SK-N-SH (cell line): ENCODE results near the gene LPO. TPM values are rescaled to one million over a fixed set of nuclear protein-coding genes. Genes with fewer than 3 reads are reported as not detected.

ENCODE experiments used
- CTCF ChIA-PET: fragments of 300-600, 350-600 bp; formaldehyde crosslinking; extraction: SDS; loops from one replicate; lab custom pipeline; 2021; lab: Yijun Ruan, JAX
- POLR2A ChIA-PET: fragments of 350-600 bp; sonication (Branson Sonifier 250); formaldehyde crosslinking; extraction: SDS; loops from one replicate; lab custom pipeline; 2020; ENCODE audit warnings: antibody characterized with exemption, inconsistent platforms; lab: Yijun Ruan, JAX
- DNase-seq: peaks from one replicate; pipeline ENCODE4 v3.0.0; 2012
- H2AFZ ChIP-seq: fragments of 200-600 bp; sonication (generic); 2 replicates; pipeline ENCODE4 v1.8.1; 2016; ENCODE audit warnings: antibody characterized with exemption, mild to moderate bottlenecking, low read depth
- H3F3A ChIP-seq: fragments of 200-600 bp; sonication (generic); replicated peaks from 2 replicates; pipeline ENCODE3; 2016; ENCODE audit warnings: antibody characterized with exemption, mild to moderate bottlenecking; ENCODE audit not compliant: insufficient read depth
- H3K27ac ChIP-seq, 2 experiments: fragments of 200-500 bp in 1 of 2; fragments of 200-600 bp in 1 of 2; sonication (Bioruptor generic) in 1 of 2; sonication (generic), shearing (Covaris generic) in 1 of 2; 2 replicates each; pipeline versions ENCODE4 v1.5.1 to v1.6.1; 2014 to 2016; ENCODE audit warnings: low read depth in 2 of 2, inconsistent platforms in 1 of 2, low read length in 1 of 2, mild to moderate bottlenecking in 1 of 2, mixed read lengths in 1 of 2
- H3K27me3 ChIP-seq: fragments of 200-600 bp; sonication (generic), shearing (Covaris generic); 2 replicates; pipeline ENCODE4 v1.6.1; 2016; ENCODE audit warnings: mixed run types; ENCODE audit not compliant: insufficient read depth
- H3K36me3 ChIP-seq, 2 experiments: fragments of 200-500 bp in 1 of 2; fragments of 200-600 bp in 1 of 2; sonication (Bioruptor generic) in 1 of 2; sonication (generic) in 1 of 2; replicated peaks in 1 of 2; 2 replicates each; pipeline versions ENCODE3 to v1.5.1; 2014 to 2016; ENCODE audit warnings: low read length in 1 of 2, mild to moderate bottlenecking in 1 of 2; ENCODE audit not compliant: insufficient read depth in 2 of 2, control insufficient read depth in 1 of 2
- H3K4me1 ChIP-seq, 2 experiments: fragments of 200-500 bp in 1 of 2; fragments of 200-600 bp in 1 of 2; sonication (Bioruptor generic) in 1 of 2; sonication (generic), shearing (Covaris generic) in 1 of 2; 2 replicates each; pipeline versions ENCODE4 v1.5.1 to v1.6.1; 2014 to 2016; ENCODE audit warnings: low read depth in 1 of 2, low read length in 1 of 2, mixed run types in 1 of 2; ENCODE audit not compliant: insufficient read depth in 2 of 2, control insufficient read depth in 1 of 2
- H3K4me2 ChIP-seq: fragments of 200-600 bp; sonication (generic), shearing (Covaris generic); 2 replicates; pipeline ENCODE4 v1.6.1; 2017; ENCODE audit warnings: mixed run types
- H3K4me3 ChIP-seq, 2 experiments: fragments of 200-500 bp in 1 of 2; fragments of 200-600 bp in 1 of 2; sonication (Bioruptor generic) in 1 of 2; sonication (generic), shearing (Covaris generic) in 1 of 2; 2 replicates each; pipeline versions ENCODE4 v1.5.1 to v1.8.1; 2014 to 2016; ENCODE audit warnings: low read depth in 2 of 2, inconsistent platforms in 1 of 2, low read length in 1 of 2, mild to moderate bottlenecking in 1 of 2, mixed read lengths in 1 of 2, moderate library complexity in 1 of 2
- H3K79me2 ChIP-seq: fragments of 200-600 bp; sonication (generic); 2 replicates; pipeline ENCODE4 v1.8.1; 2017; ENCODE audit warnings: mild to moderate bottlenecking; ENCODE audit not compliant: insufficient read depth
- H3K9ac ChIP-seq: fragments of 200-600 bp; sonication (generic); 2 replicates; pipeline ENCODE4 v1.6.1; 2017; ENCODE audit warnings: mixed run types
- H3K9me2 ChIP-seq: fragments of 200-600 bp; sonication (generic); 2 replicates; pipeline ENCODE4 v1.6.1; 2017; ENCODE audit warnings: mixed run types
- H3K9me3 ChIP-seq: fragments of 200-600 bp; sonication (generic); 2 replicates; pipeline ENCODE4 v1.6.1; 2017; ENCODE audit warnings: mixed run types, mild to moderate bottlenecking, moderate library complexity
- H4K20me1 ChIP-seq: fragments of 200-600 bp; sonication (generic); 2 replicates; pipeline ENCODE4 v1.6.1; 2017; ENCODE audit warnings: mild to moderate bottlenecking, mixed run types; ENCODE audit not compliant: insufficient read depth
- CTCF ChIP-seq: fragments of 200-600 bp; sonication (generic); IDR thresholded peaks from 2 replicates; pipeline ENCODE4 v1.6.1; 2017; ENCODE audit warnings: antibody characterized with exemption, mild to moderate bottlenecking, moderate library complexity
- ELF1 ChIP-seq: IDR thresholded peaks from 2 replicates; pipeline ENCODE4 v1.4.0; 2012
- EP300 ChIP-seq, 2 experiments: IDR thresholded peaks; 2 replicates each; pipeline versions ENCODE4 v1.4.0 to v1.6.1; 2012; ENCODE audit warnings: borderline replicate concordance in 1 of 2, low read depth in 1 of 2, low read length in 1 of 2
- FOXJ3 ChIP-seq: sonication (generic); formaldehyde crosslinking; IDR thresholded peaks from 2 replicates; pipeline ENCODE4 v1.5.1; 2020; ENCODE audit warnings: mild to moderate bottlenecking, missing genetic modification reagents
- MAX ChIP-seq: IDR thresholded peaks from 2 replicates; pipeline ENCODE4 v1.4.0; 2012; ENCODE audit warnings: low read depth
- MEF2A ChIP-seq: IDR thresholded peaks from 2 replicates; pipeline ENCODE4 v1.4.0; 2012; ENCODE audit warnings: low read depth, borderline replicate concordance
- MXI1 ChIP-seq: IDR thresholded peaks from 2 replicates; pipeline ENCODE4 v1.6.1; 2012; ENCODE audit warnings: mild to moderate bottlenecking, low read depth, low read length, improper control_type of control experiment
- NRF1 ChIP-seq: IDR thresholded peaks from 2 replicates; pipeline ENCODE4 v1.6.1; 2012; ENCODE audit warnings: low read depth, mild to moderate bottlenecking, low read length
- PBX3 ChIP-seq: IDR thresholded peaks from 2 replicates; pipeline ENCODE4; 2012
- RFX5 ChIP-seq: IDR thresholded peaks from 2 replicates; pipeline ENCODE4 v1.6.1; 2012; ENCODE audit warnings: mild to moderate bottlenecking, improper control_type of control experiment, low read length
- RXRA ChIP-seq: IDR thresholded peaks from 2 replicates; pipeline ENCODE4 v1.4.0; 2012; ENCODE audit warnings: low read depth, mild to moderate bottlenecking, borderline replicate concordance
- SMC3 ChIP-seq: IDR thresholded peaks from 2 replicates; pipeline ENCODE4 v1.6.1; 2012; ENCODE audit warnings: low read depth, low read length, improper control_type of control experiment
- TAF1 ChIP-seq: IDR thresholded peaks from 2 replicates; pipeline ENCODE4 v1.6.1; 2012; ENCODE audit warnings: low read depth, mild to moderate bottlenecking, low read length, moderate library complexity, borderline replicate concordance
- TEAD4 ChIP-seq: IDR thresholded peaks from 2 replicates; pipeline ENCODE4 v1.4.0; 2012; ENCODE audit warnings: mild to moderate bottlenecking, borderline replicate concordance; ENCODE audit not compliant: insufficient read depth
- YY1 ChIP-seq: IDR thresholded peaks from 2 replicates; pipeline ENCODE4 v1.4.0; 2012; ENCODE audit warnings: low read depth, mild to moderate bottlenecking
- WGBS: methylation state at CpG from one replicate; pipeline ENCODE4 v1.1.6; 2017; ENCODE audit warnings: low lambda C conversion rate; 5-methylcytosine and 5-hydroxymethylcytosine counted together
- polyA plus RNA-seq, 3 experiments: library from polyadenylated mRNA; depleted of rRNA; stranded (reverse); fragments of >200 nt; gene quantifications; 2 replicates each; pipeline ENCODE4 v1.2.3, GENCODE V29; 2012

Gene LPO
- polyA plus RNA-seq, 1 of the 3 experiments (the other 2 are of a cell fraction) = not detected

- Histone ChIP-seq H3K4me2 (no peak overlapping the region), H4K20me1 (no peaks in the 10 kb centered on the region), H3K9me3 (no peaks in the 10 kb centered on the region), H3K27me3 (peaks cover 96% of the 10 kb centered on the region), H3F3A (no peaks in the 10 kb centered on the region), H2AFZ (no peak overlapping the region), H3K9me2 (no peaks in the 10 kb centered on the region), H3K9ac (no peak overlapping the region), H3K79me2 (no peaks in the 10 kb centered on the region), H3K4me3 (no peak overlapping the region), H3K27ac (no peak overlapping the region), H3K36me3 (no peaks in the 10 kb centered on the region), H3K4me1 (no peaks in the 10 kb centered on the region)
- DNase-seq = no peak
- CTCF ChIA-PET = no interaction called here
- POLR2A ChIA-PET = no interaction called here
- WGBS = 2% methylated on average over 1 of the region's 1 CpG
- TF ChIP-seq MEF2A (no peak), NRF1 (no peak), FOXJ3 (CRISPR knock-in tag) (no peak), ELF1 (no peak)
These were observed 1.6 kb downstream of the LPO start for GRCh38 chr17:58239987-58240386.

- TF ChIP-seq YY1 (no peak), MXI1 (no peak), SMC3 (no peak), TAF1 (no peak)
- ChIA-PET CTCF (interaction anchor here (0.7 to 1.8 kb wide), 6 partner anchors 8 to 176 kb away, joined by 3 to 12 read pairs (median 3); no protein-coding TSS in a partner anchor), POLR2A (interaction anchor here (0.6 kb wide), 1 partner anchor 117 kb away, joined by 3 read pairs; no protein-coding TSS in a partner anchor)
- 0% methylated on average over 4 of the region's 4 CpGs for WGBS
- H2AFZ ChIP-seq = no peak overlapping the region
- no peak overlapping the region for H3K4me3 ChIP-seq
- DNase-seq = no peak
- no peaks in the 10 kb centered on the region for H3K9me3 ChIP-seq
- no peaks in the 10 kb centered on the region for H3K4me1 ChIP-seq
- H3K9ac ChIP-seq = no peak overlapping the region
- no peaks in the 10 kb centered on the region for H3K9me2 ChIP-seq
- H3K27ac ChIP-seq = no peak overlapping the region
- H3K36me3 ChIP-seq = no peaks in the 10 kb centered on the region
- H3K79me2 ChIP-seq = no peaks in the 10 kb centered on the region
- H3K4me2 ChIP-seq = no peak overlapping the region
- peaks cover 96% of the 10 kb centered on the region for H3K27me3 ChIP-seq
- no peaks in the 10 kb centered on the region for H3F3A ChIP-seq
- H4K20me1 ChIP-seq = no peaks in the 10 kb centered on the region
These were observed 3.9 kb downstream of the LPO start for GRCh38 chr17:58242171-58242784.

GRCh38 chr17:58244963-58245362 lies 6.6 kb downstream of the LPO start:
- DNase-seq = no peak
- Histone ChIP-seq H3K36me3 (no peaks in the 10 kb centered on the region), H3K27ac (no peak overlapping the region), H3F3A (no peaks in the 10 kb centered on the region), H3K9me2 (no peaks in the 10 kb centered on the region), H3K9ac (no peak overlapping the region), H3K4me3 (no peak overlapping the region), H3K9me3 (no peaks in the 10 kb centered on the region), H3K27me3 (peaks cover 89% of the 10 kb centered on the region), H3K4me2 (no peak overlapping the region), H2AFZ (no peak overlapping the region), H3K79me2 (no peaks in the 10 kb centered on the region), H4K20me1 (no peaks in the 10 kb centered on the region), H3K4me1 (peaks cover 0 to 8% of the 10 kb centered on the region in 2 experiments; a peak in 1 of 4 replicates)
- ChIA-PET POLR2A (interaction anchor here (0.6 kb wide), 1 partner anchor 64 kb away, joined by 3 read pairs; no protein-coding TSS in a partner anchor), CTCF (interaction anchor here (0.6 to 1.5 kb wide), 3 partner anchors 26 to 173 kb away, joined by 3 read pairs; partner anchors contain the start of gene MKS1)
- TF ChIP-seq CTCF = no peak
- TF ChIP-seq EP300 (IDR thresholded peaks at IDR 0.05; ENCODE audit: borderline replicate concordance in 1 of 2, low read depth in 1 of 2, low read length in 1 of 2) = no peak
- TF ChIP-seq PBX3 = no peak
- no peak for TF ChIP-seq MAX
- TF ChIP-seq RXRA = no peak
- TF ChIP-seq RFX5 = no peak
- no peak for TF ChIP-seq ELF1
- TF ChIP-seq YY1 = no peak
- TF ChIP-seq TEAD4 = no peak
- WGBS = 17% methylated on average over 6 of the region's 6 CpGs
